ENCODE data around the gene DCAF4L1.

DCAF4L1 gene

GRCh38 chr4:41990365-41991111, 9.0 kb downstream of the DCAF4L1 start, which contains the start of gene SLC30A9 (continued):
- no peak for TF ChIP-seq TRIM28 (IDR thresholded peaks at IDR 0.05; ENCODE audit: borderline replicate concordance, low read length)
- TF ChIP-seq ZNF549 (tag by site-specific recombination; IDR thresholded peaks at IDR 0.05), result no peak
- TF ChIP-seq ZNF223 (tag by site-specific recombination; IDR thresholded peaks at IDR 0.05), result no peak
- TF ChIP-seq ZBTB20 (tag by site-specific recombination; IDR thresholded peaks at IDR 0.05), result no peak
- 0 out of 2 replicates have a peak, but pooled peaks have one; percentile 8 for TF ChIP-seq ZNF660 (tag by site-specific recombination; IDR thresholded peaks at IDR 0.05)
- TF ChIP-seq MYNN (tag by site-specific recombination; IDR thresholded peaks at IDR 0.05; ENCODE audit: borderline replicate concordance), result no peak
- no peak for TF ChIP-seq ZBTB48 (tag by site-specific recombination; IDR thresholded peaks at IDR 0.05)
- TF ChIP-seq REPIN1 (tag by site-specific recombination; IDR thresholded peaks at IDR 0.05; ENCODE audit: low read depth), result no peak
- TF ChIP-seq ZNF501 (tag by site-specific recombination; IDR thresholded peaks at IDR 0.05), result peak; percentile 68; the same call in 1 of the 2 replicates
- peak; percentile 24 for TF ChIP-seq ZBTB26 (tag by site-specific recombination; optimal IDR thresholded peaks at IDR 0.05)
- TF ChIP-seq HOXA7 (CRISPR knock-in tag; IDR thresholded peaks at IDR 0.05; ENCODE audit: borderline replicate concordance), result no peak
- TF ChIP-seq ZNF2 (tag by site-specific recombination; IDR thresholded peaks at IDR 0.05), result no peak
- TF ChIP-seq ZNF76 (tag by site-specific recombination; IDR thresholded peaks at IDR 0.05; ENCODE audit: borderline replicate concordance, low read depth), result peak; percentile 43; the same call in 1 of the 2 replicates
- TF ChIP-seq ZNF610 (tag by site-specific recombination; IDR thresholded peaks at IDR 0.05; ENCODE audit: borderline replicate concordance), result no peak
- no peak for TF ChIP-seq ZNF157 (tag by site-specific recombination; IDR thresholded peaks at IDR 0.05)
- TF ChIP-seq GLIS1 (tag by site-specific recombination; IDR thresholded peaks at IDR 0.05), result peak; percentile 19; the same call in 1 of the 2 replicates
- TF ChIP-seq KLF10 (tag by site-specific recombination; IDR thresholded peaks at IDR 0.05), result no peak
- no peak for TF ChIP-seq BCL6B (tag by site-specific recombination; IDR thresholded peaks at IDR 0.05)
- TF ChIP-seq ZNF175 (tag by site-specific recombination; IDR thresholded peaks at IDR 0.05), result no peak
- TF ChIP-seq ZFP37 (tag by site-specific recombination; IDR thresholded peaks at IDR 0.05), result 0 out of 2 replicates have a peak, but pooled peaks have one; percentile 12
- TF ChIP-seq SP7 (tag by site-specific recombination; IDR thresholded peaks at IDR 0.05), result peak; percentile 37; the same call in 1 of the 2 replicates
- TF ChIP-seq ZNF391 (tag by site-specific recombination; IDR thresholded peaks at IDR 0.05; ENCODE audit: borderline replicate concordance, low read depth), result no peak
- no peak for TF ChIP-seq ZNF274 (IDR thresholded peaks at IDR 0.05; ENCODE audit: low read length)
- TF ChIP-seq ZNF274 (tag by site-specific recombination; IDR thresholded peaks at IDR 0.05; ENCODE audit: borderline replicate concordance), result no peak
- TF ChIP-seq YY2 (tag by site-specific recombination; IDR thresholded peaks at IDR 0.05), result no peak
- TF ChIP-seq ZNF837 (tag by site-specific recombination; IDR thresholded peaks at IDR 0.05), result no peak
- TF ChIP-seq GLI2 (tag by site-specific recombination; IDR thresholded peaks at IDR 0.05; ENCODE audit: borderline replicate concordance, low read depth), result no peak
- TF ChIP-seq ZNF354C (tag by site-specific recombination; IDR thresholded peaks at IDR 0.05; ENCODE audit: borderline replicate concordance, low read depth), result no peak
- no peak for TF ChIP-seq ZNF626 (tag by site-specific recombination; IDR thresholded peaks at IDR 0.05)
- no peak for TF ChIP-seq ZNF404 (tag by site-specific recombination; IDR thresholded peaks at IDR 0.05)
- peak; percentile 20; the same call in 1 of the 2 replicates for TF ChIP-seq KLF1 (tag by site-specific recombination; IDR thresholded peaks at IDR 0.05)
- TF ChIP-seq ZNF792 (tag by site-specific recombination; IDR thresholded peaks at IDR 0.05), result no peak
- no peak for TF ChIP-seq ZNF600 (tag by site-specific recombination; IDR thresholded peaks at IDR 0.05)
- TF ChIP-seq ZNF423 (tag by site-specific recombination; IDR thresholded peaks at IDR 0.05), result no peak
